Hepatocyte (in vitro differentiated cells): ENCODE results near the gene PLCL2.

Experiments used
- EZH2 ChIP-seq: fragments of 200-600 bp; sonication (generic); IDR thresholded peaks from 2 replicates; pipeline ENCODE4 v1.6.1; 2016; ENCODE audit warnings: antibody characterized with exemption, mild to moderate bottlenecking, borderline replicate concordance
- EZH2phosphoT487 ChIP-seq: fragments of 200-600 bp; sonication (generic); IDR thresholded peaks from one replicate; pipeline ENCODE4 v1.6.1; 2018; ENCODE audit warnings: antibody characterized with exemption, mild to moderate bottlenecking, low read depth, moderate library complexity; ENCODE audit not compliant: unreplicated experiment, severe bottlenecking
- TF ChIP-seq, protein P1 (sequence below): fragments of 200-600 bp; sonication (generic); IDR thresholded peaks from 2 replicates; pipeline ENCODE4 v1.5.1; 2016; ENCODE audit warnings: antibody characterized with exemption, mild to moderate bottlenecking; ENCODE audit not compliant: poor library complexity

DNA sequence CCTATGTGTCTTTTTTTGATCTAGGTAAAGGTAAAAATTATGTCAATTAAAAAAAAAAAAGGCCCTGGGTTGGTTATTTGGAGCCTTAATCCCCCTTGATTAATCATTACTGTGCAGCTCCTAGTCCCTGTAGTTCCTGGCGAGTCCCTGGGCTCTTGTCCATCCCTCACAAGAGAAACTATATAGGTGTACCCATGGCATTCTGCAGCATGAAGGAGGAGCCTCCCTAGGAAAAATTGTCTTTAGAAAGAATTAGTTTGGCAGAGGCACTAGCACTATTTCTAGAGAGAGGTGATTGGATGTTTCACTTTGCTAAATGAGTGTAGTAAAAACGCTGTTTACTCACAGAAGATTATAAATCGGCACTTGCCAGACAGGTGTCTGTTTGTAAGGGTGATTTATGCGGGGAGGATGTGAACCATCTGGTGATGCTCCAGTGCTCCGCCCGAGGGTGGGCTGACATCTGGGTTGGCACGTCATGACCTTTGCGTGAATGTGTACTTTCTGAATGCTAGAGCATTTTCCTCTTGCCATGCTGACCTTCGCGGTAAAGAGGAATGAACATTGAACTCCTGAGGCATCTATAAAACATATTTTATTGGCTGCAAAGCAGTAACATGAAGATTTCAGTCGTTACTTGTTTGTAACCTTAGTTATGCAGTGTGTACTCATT lies 12.6 kb downstream of the PLCL2 start:
- TF ChIP-seq, protein P1, sequence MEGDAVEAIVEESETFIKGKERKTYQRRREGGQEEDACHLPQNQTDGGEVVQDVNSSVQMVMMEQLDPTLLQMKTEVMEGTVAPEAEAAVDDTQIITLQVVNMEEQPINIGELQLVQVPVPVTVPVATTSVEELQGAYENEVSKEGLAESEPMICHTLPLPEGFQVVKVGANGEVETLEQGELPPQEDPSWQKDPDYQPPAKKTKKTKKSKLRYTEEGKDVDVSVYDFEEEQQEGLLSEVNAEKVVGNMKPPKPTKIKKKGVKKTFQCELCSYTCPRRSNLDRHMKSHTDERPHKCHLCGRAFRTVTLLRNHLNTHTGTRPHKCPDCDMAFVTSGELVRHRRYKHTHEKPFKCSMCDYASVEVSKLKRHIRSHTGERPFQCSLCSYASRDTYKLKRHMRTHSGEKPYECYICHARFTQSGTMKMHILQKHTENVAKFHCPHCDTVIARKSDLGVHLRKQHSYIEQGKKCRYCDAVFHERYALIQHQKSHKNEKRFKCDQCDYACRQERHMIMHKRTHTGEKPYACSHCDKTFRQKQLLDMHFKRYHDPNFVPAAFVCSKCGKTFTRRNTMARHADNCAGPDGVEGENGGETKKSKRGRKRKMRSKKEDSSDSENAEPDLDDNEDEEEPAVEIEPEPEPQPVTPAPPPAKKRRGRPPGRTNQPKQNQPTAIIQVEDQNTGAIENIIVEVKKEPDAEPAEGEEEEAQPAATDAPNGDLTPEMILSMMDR, result no peak
- TF ChIP-seq EZH2 (no peak), EZH2phosphoT487 (no peak)
